ENCODE measurements around the gene BCR. TPM values are rescaled to one million over a fixed set of nuclear protein-coding genes. Genes with fewer than 3 reads are reported as not detected.

Gene BCR
- total RNA-seq, 1 experiment from 2014 or later = 77.0 TPM

DNA sequence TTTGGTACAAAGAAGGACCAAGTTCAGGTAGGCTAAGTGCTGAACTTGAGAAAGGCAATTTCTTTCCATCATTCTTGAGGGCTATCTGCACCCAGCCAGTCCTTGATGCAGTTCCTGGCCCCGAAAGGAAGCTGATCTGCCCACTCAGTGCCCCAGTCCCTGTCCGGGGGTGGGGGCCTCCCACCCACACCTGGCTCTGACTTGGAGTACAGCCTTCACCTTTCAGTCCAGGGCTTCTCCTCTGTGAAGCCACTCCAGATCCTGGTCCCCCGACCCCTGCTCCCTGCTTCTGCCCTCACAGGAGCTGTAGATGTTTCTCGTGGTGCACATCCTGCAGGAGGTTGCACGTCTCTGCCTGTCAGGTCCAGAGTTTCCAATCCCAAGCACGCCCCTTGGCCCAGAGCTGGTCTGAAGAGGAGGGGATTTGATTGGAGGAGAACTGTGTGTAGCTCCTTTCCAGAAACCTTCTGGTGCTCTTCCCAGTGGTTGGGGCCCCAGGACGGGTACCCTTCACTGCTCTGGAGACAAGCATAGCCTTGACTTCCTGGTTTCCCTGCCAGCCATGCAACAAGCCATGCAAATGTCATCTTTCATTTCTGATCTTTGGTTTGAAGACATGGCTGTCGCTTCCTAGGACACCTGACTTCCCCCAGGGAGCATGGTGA is 75.3 kb downstream of the BCR start:
- H3K4ac ChIP-seq (ENCODE audit: low read depth, low read length) = no peak overlapping the region
- peaks cover 2% of the 10 kb centered on the region; the same call in 1 of the 2 replicates for H3K79me2 ChIP-seq (ENCODE audit: insufficient read depth, low read length)
- no peak overlapping the region for H2BK12ac ChIP-seq (ENCODE audit: insufficient read length, low read depth, low read length)
- H3K23ac ChIP-seq (ENCODE audit: insufficient read length, low read depth, low read length) = no peak overlapping the region
- no peak for TF ChIP-seq CTCF (conservative IDR thresholded peaks at IDR 0.05)
- WGBS (ENCODE audit: extremely low coverage, insufficient read length, low lambda C conversion rate) = no CpG with 5 or more reads among the region's 8 CpGs
- Mint-ChIP-seq H3K27me3 (ENCODE audit: low read depth) (no peaks in the 10 kb centered on the region; the same call in 1 of the 2 replicates), H3K36me3 (ENCODE audit: insufficient read depth in 1 of 3, low read depth in 3 of 3) (peaks cover 18 to 50% (median 43%) of the 10 kb centered on the region in 3 experiments), H3K4me3 (no peak overlapping the region), H3K4me1 (peaks cover 41 to 45% of the 10 kb centered on the region in 2 experiments), H3K9me3 (no peaks in the 10 kb centered on the region), H3K27ac (peak overlapping the region in 1 of 3 experiments; percentile 72; a peak in 4 of 7 replicates)
- no peak for DNase-seq
- no peak overlapping the region for H3T11ph ChIP-seq (ENCODE audit: low read length)
- H3K23me2 ChIP-seq (ENCODE audit: insufficient read length, low read depth, low read length, poor library complexity, severe bottlenecking) = no peaks in the 10 kb centered on the region
- H3K27me3 ChIP-seq (ENCODE audit: insufficient read depth, low read length) = no peaks in the 10 kb centered on the region
- no peaks in the 10 kb centered on the region for H4K20me1 ChIP-seq (ENCODE audit: control insufficient read depth, insufficient read depth, insufficient read length)
- no peak overlapping the region for H2BK120ac ChIP-seq (ENCODE audit: low read depth, low read length, poor library complexity, severe bottlenecking)
- H2BK20ac ChIP-seq (ENCODE audit: low read depth, low read length, poor library complexity, severe bottlenecking) = no peak overlapping the region
- no peak overlapping the region for H4K5ac ChIP-seq (ENCODE audit: insufficient read length, low read depth, low read length)
- H3K79me1 ChIP-seq (ENCODE audit: insufficient read depth, low read depth, low read length, poor library complexity, severe bottlenecking) = peaks cover 3% of the 10 kb centered on the region
- H2BK5ac ChIP-seq (ENCODE audit: insufficient read length, low read length) = no peak overlapping the region
- H4K91ac ChIP-seq (ENCODE audit: insufficient read length, low read depth, low read length) = no peak overlapping the region
- no peak overlapping the region for H3K14ac ChIP-seq (ENCODE audit: insufficient read depth, low read length)
- H2AK5ac ChIP-seq (ENCODE audit: insufficient read length, low read length) = no peak overlapping the region
- no peak overlapping the region for H2AFZ ChIP-seq (ENCODE audit: low read length)
- H3K18ac ChIP-seq (ENCODE audit: insufficient read length, low read depth, low read length) = no peak overlapping the region
- no peak overlapping the region for H3K27ac ChIP-seq (ENCODE audit: insufficient read length, low read depth, low read length)
- H3K4me2 ChIP-seq (ENCODE audit: insufficient read depth, insufficient read length, low read length) = no peak overlapping the region
- H4K8ac ChIP-seq (replicated peaks; ENCODE audit: insufficient read length, low read depth, low read length) = no peak overlapping the region
- H3K4me1 ChIP-seq (ENCODE audit: insufficient read depth, low read length) = peaks cover 7% of the 10 kb centered on the region; the same call in 1 of the 2 replicates
- H3K9ac ChIP-seq (ENCODE audit: extremely low read depth, insufficient read length, low read length) = no peak overlapping the region
- no peak overlapping the region for H2BK15ac ChIP-seq (ENCODE audit: low read depth, low read length)
- no peak overlapping the region for H3K56ac ChIP-seq (ENCODE audit: insufficient read length, low read depth, low read length)
- H3K9me3 ChIP-seq (ENCODE audit: control insufficient read depth, low read depth, low read length) = no peaks in the 10 kb centered on the region
